Keratinocyte (primary cell): ENCODE measurements around the gene KCNMB3. TPM values are rescaled to one million over a fixed set of nuclear protein-coding genes. Genes with fewer than 3 reads are reported as not detected.
"Not testable (repeated sequence)": the region's sequence is repeated elsewhere in the genome, so short reads cannot be mapped to it uniquely, and the experiment has no call there.

Source experiments
- DNase-seq: peaks from one replicate; pipeline ENCODE4 v3.0.0-alpha.2; 2011; ENCODE audit warnings: low read depth, missing footprints, low spot score
- FAIRE-seq: peaks from 2 replicates; lab custom pipeline; 2011; peaks lifted over from hg19 to GRCh38; lab: Jason Lieb, UNC
- H2AFZ ChIP-seq: 2 replicates; pipeline ENCODE4 v1.6.0; 2012; ENCODE audit warnings: low read length, control low read depth, inconsistent platforms; ENCODE audit not compliant: control insufficient read depth
- H3K27ac ChIP-seq: 2 replicates; pipeline ENCODE4 v1.5.1; 2011; ENCODE audit warnings: low read length; ENCODE audit not compliant: control insufficient read depth, insufficient read depth
- H3K27me3 ChIP-seq: 3 replicates; pipeline ENCODE4 v1.6.0; 2011; ENCODE audit warnings: low read length; ENCODE audit not compliant: control insufficient read depth, insufficient read depth; ENCODE audit errors: extremely low read depth
- H3K36me3 ChIP-seq, 2 experiments: 2 replicates in 1 of 2; 3 replicates in 1 of 2; pipeline ENCODE4 v1.5.1; 2011; ENCODE audit warnings: low read length in 2 of 2, mild to moderate bottlenecking in 1 of 2; ENCODE audit not compliant: control insufficient read depth in 2 of 2, insufficient read depth in 2 of 2; ENCODE audit errors: extremely low read depth in 1 of 2
- H3K4me1 ChIP-seq: 3 replicates; pipeline ENCODE4 v1.5.1; 2011; ENCODE audit warnings: low read length; ENCODE audit not compliant: control insufficient read depth, insufficient read depth; ENCODE audit errors: extremely low read depth
- H3K4me2 ChIP-seq: 3 replicates; pipeline ENCODE4 v1.6.0; 2011; ENCODE audit warnings: low read depth, low read length; ENCODE audit not compliant: control insufficient read depth, insufficient read depth; ENCODE audit errors: extremely low read depth
- H3K4me3 ChIP-seq, 3 experiments: fragments of 200-600 bp in 1 of 3; sonication (generic) in 1 of 3; 2 replicates in 2 of 3; 3 replicates in 1 of 3; pipeline ENCODE4 v1.5.1; 2011 to 2016; ENCODE audit warnings: low read length in 3 of 3, mild to moderate bottlenecking in 3 of 3, control low read depth in 2 of 3, inconsistent platforms in 1 of 3, low read depth in 1 of 3, mixed read lengths in 1 of 3, mixed run types in 1 of 3, moderate library complexity in 1 of 3; ENCODE audit not compliant: control insufficient read depth in 2 of 3, insufficient read depth in 2 of 3; ENCODE audit errors: extremely low read depth in 1 of 3
- H3K79me2 ChIP-seq: 2 replicates; pipeline ENCODE4 v1.6.0; 2012; ENCODE audit warnings: low read length; ENCODE audit not compliant: control insufficient read depth, insufficient read depth
- H3K9ac ChIP-seq: 3 replicates; pipeline ENCODE4 v1.6.0; 2011; ENCODE audit warnings: low read length; ENCODE audit not compliant: control insufficient read depth, insufficient read depth; ENCODE audit errors: extremely low read depth
- H3K9me1 ChIP-seq: 3 replicates; pipeline ENCODE4 v1.6.0; 2011; ENCODE audit warnings: low read length; ENCODE audit not compliant: control insufficient read depth, insufficient read depth; ENCODE audit errors: extremely low read depth
- H3K9me3 ChIP-seq: 2 replicates; pipeline ENCODE4 v1.5.1; 2012; ENCODE audit warnings: low read depth, low read length; ENCODE audit not compliant: control insufficient read depth
- H4K20me1 ChIP-seq: 3 replicates; pipeline ENCODE4 v1.6.0; 2011; ENCODE audit warnings: low read length; ENCODE audit not compliant: control insufficient read depth, insufficient read depth; ENCODE audit errors: extremely low read depth
- CTCF ChIP-seq, 3 experiments: IDR thresholded peaks in 1 of 3; conservative IDR thresholded peaks in 1 of 3; optimal IDR thresholded peaks in 1 of 3; 2 replicates in 2 of 3; 3 replicates in 1 of 3; pipeline versions ENCODE3 to v1.5.1; 2011; ENCODE audit warnings: low read length in 3 of 3, mild to moderate bottlenecking in 3 of 3, moderate library complexity in 2 of 3, control low read depth in 1 of 3, inconsistent platforms in 1 of 3; ENCODE audit not compliant: insufficient read depth in 2 of 3; ENCODE audit errors: extremely low read depth in 1 of 3
- EZH2 ChIP-seq: IDR thresholded peaks from one replicate; pipeline ENCODE4 v1.6.1; 2012; ENCODE audit warnings: inconsistent platforms, mild to moderate bottlenecking, low read length, moderate library complexity
- dilution Hi-C: fragments of 300-500 bp; cut with MboI; formaldehyde crosslinking; loops from one replicate; pipeline ENCODE4 v1.7.0; 2020; ENCODE audit warnings: low sequenced_read_pairs; ENCODE audit not compliant: extremely low pct_ligation_motif_present
- polyA plus RNA-seq, 5 experiments: library from polyadenylated mRNA; depleted of rRNA in 3 of 5; stranded (reverse) in 3 of 5; stranded (forward) in 1 of 5; unstranded in 1 of 5; fragments of >200 nt; gene quantifications; 1 replicate in 1 of 5; 2 replicates in 3 of 5; 3 replicates in 1 of 5; pipeline versions ENCODE4 v1.2.1 to v1.2.3, GENCODE V29; 2011 to 2012; ENCODE audit warnings: missing spikeins in 2 of 5, low read depth in 1 of 5, low replicate concordance in 1 of 5

Gene KCNMB3
- polyA plus RNA-seq, 1 donor (not counting 4 experiments of a cell fraction or from before 2014, with no cell fraction given): 1.00 TPM

DNA sequence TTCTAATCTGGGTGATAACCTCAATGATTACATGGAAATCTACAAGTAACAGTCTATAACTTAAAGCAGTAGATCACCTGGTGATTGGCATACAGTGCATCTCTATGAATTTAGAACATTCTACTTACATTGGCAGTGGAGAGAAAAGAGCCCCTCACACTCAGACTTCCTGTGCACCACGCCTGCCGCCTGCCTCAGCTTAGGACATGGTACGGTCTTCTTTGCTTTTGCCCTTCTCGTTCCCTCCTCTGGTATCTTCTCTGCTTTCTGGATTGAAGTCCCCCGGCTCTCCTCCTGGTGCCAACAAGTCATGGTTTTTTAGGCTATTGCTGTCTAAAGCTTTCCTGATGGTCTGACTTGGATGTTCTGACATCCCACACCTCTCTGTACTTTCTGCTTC is 7.9 kb upstream of the KCNMB3 start:
- no peak for DNase-seq
- dilution Hi-C loops: no loop called here

GRCh38 chr3:179257742-179258141 is 6.8 kb upstream of the KCNMB3 start:
- H3K4me1 ChIP-seq, H4K20me1 ChIP-seq, H2AFZ ChIP-seq, H3K79me2 ChIP-seq, DNase-seq, dilution Hi-C loops, H3K27me3 ChIP-seq, H3K9ac ChIP-seq, H3K4me3 ChIP-seq, H3K9me1 ChIP-seq, H3K36me3 ChIP-seq, H3K27ac ChIP-seq, H3K4me2 ChIP-seq, H3K9me3 ChIP-seq, FAIRE-seq: not testable (repeated sequence)

More for the DNA sequence above, 7.9 kb upstream of the KCNMB3 start:
- FAIRE-seq: no peak
- TF ChIP-seq CTCF (optimal IDR thresholded peaks at IDR 0.05 in 1 of 3, IDR thresholded peaks at IDR 0.05 in 1 of 3, conservative IDR thresholded peaks at IDR 0.05 in 1 of 3; ENCODE audit: extremely low read depth in 1 of 3, insufficient read depth in 2 of 3, low read length in 3 of 3) (no peak), EZH2 (no peak)
- Histone ChIP-seq H3K4me1 (no peaks in the 10 kb centered on the region), H2AFZ (no peak overlapping the region), H3K27me3 (no peaks in the 10 kb centered on the region), H3K4me3 (no peak overlapping the region), H3K36me3 (no peaks in the 10 kb centered on the region), H3K27ac (no peak overlapping the region), H3K79me2 (no peaks in the 10 kb centered on the region), H3K4me2 (no peak overlapping the region), H4K20me1 (no peaks in the 10 kb centered on the region), H3K9ac (no peak overlapping the region), H3K9me3 (peaks cover 2% of the 10 kb centered on the region), H3K9me1 (no peaks in the 10 kb centered on the region)

DNA sequence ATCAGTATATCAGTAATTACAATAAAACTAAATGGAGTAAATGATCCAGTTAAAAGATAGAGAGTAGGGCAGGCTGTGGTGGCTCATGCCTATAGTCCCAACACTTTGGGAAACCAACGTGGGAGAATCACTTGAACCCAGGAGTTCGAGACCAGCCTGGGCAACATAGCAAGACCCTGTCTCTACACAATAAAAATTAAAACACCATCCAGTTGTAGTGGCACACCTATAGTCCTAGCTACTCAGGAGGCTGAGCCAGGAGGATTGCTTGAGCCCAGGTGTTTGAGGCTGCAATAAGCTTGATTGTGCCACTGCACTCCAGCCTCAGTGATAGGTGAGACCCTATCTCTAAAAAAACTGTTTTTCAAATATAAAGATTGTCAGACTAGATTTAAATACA is 5.9 kb upstream of the KCNMB3 start:
- no peaks in the 10 kb centered on the region for H3K27me3 ChIP-seq
- no peaks in the 10 kb centered on the region for H3K9me1 ChIP-seq
- H2AFZ ChIP-seq: no peak overlapping the region
- H3K79me2 ChIP-seq: no peaks in the 10 kb centered on the region
- H4K20me1 ChIP-seq: no peaks in the 10 kb centered on the region
- DNase-seq (no peak), FAIRE-seq (no peak)
- no peaks in the 10 kb centered on the region for H3K36me3 ChIP-seq
- peaks cover 2% of the 10 kb centered on the region for H3K9me3 ChIP-seq
- no peaks in the 10 kb centered on the region for H3K4me1 ChIP-seq
- TF ChIP-seq CTCF (optimal IDR thresholded peaks at IDR 0.05 in 1 of 3, IDR thresholded peaks at IDR 0.05 in 1 of 3, conservative IDR thresholded peaks at IDR 0.05 in 1 of 3; ENCODE audit: extremely low read depth in 1 of 3, insufficient read depth in 2 of 3, low read length in 3 of 3) (no peak), EZH2 (no peak)
- no peak overlapping the region for H3K9ac ChIP-seq
- dilution Hi-C loops: no loop called here
- H3K27ac ChIP-seq: no peak overlapping the region
- no peak overlapping the region for H3K4me3 ChIP-seq
- H3K4me2 ChIP-seq: no peak overlapping the region
